ENCODE data around the gene SFMBT1.

SFMBT1 gene

GRCh38 chr3:53045518-53046170 lies at the start of gene SFMBT1:
TSS of gene SFMBT1 (minus strand) at chr3:53046073. CDS start at chr3:52969128, 76,945 bp downstream.
- DNase-seq (ENCODE audit: low read depth), result no peak

GRCh38 chr3:53092942-53093341 lies 47.1 kb upstream of the SFMBT1 start:
- peak; percentile 87 for DNase-seq (ENCODE audit: low read depth)

DNA sequence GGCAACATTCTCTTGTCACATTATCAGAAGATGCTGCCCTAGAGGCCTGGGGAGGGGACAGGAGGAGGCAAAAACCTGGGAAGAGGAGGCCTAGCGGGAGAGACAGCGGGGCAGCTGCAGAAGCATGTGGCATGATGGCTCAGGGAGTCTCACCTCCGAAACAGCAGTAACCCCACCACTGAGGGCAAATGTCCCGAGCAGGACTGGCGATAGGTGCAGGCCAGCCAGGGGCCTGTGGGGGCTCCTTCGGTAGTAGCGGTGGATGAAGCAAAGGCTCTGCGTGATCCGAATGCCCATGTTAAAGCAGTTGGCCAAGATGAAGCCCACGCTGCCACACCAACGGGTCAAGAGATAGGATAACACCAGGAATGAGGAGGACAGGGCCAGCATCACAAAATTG lies 46.3 kb upstream of the SFMBT1 start:
- no peak for DNase-seq (ENCODE audit: low read depth)

GRCh38 chr3:53091011-53091410 lies 45.1 kb upstream of the SFMBT1 start:
- no peak for DNase-seq (ENCODE audit: low read depth)

DNA sequence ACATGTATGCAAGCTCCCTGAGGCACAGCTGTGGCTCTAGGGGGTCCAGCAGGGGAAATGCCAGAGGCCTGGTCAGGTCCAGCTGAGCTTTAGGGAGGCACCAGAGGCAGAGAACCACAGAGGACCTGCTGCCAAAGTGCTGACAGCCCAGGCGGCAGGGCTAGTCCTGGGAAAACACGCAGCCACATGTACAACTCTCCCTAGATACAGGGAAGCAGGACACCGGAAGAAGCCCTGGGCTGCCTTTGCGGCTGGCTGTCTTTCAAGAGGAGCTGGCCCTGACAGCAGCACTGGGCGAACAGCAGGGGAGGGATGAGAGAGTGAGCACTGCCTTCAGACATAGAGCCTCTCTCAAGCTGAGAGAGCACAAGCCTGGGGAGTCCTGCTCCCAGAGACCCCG lies 43.6 kb upstream of the SFMBT1 start:
- no peak for DNase-seq (ENCODE audit: low read depth)

- DNase-seq (ENCODE audit: low read depth), result no peak
Observed at GRCh38 chr3:53085476-53085875, 39.6 kb upstream of the SFMBT1 start.

DNA sequence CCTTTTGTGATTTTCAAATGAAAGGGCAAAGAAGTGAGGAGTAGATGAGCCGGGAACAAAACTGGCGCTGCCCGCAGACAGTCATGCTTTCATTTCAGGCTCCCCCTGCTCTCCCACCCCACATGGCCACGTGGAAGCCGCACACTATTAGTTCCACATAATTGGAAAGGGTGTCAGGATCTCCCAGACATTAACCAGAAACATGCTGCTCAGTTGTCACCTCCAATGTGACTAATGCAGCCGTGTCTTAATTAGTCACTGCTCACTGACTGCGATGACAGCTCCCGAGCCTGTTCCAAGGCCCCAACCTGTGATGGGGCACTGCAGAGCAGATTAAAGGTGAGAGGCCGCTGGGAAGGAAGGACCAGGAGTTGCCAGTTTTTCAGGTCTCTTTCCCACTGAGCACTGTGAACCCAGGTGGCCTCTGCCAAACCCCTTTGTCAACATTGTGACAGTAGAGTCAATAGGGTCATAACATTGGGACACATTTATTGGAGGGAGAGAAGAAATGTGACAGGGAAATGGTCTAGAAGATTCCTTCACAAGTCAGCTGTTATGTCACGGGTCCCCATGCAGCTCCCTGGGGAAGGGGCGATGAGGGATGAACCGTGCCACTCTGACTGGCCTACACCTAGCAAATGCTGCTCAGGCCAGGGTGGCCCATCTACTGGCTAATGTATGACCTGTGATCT lies 38.6 kb upstream of the SFMBT1 start:
- no peak for DNase-seq (ENCODE audit: low read depth)

- no peak for DNase-seq (ENCODE audit: low read depth)
Observed at GRCh38 chr3:53083949-53084309, 38.1 kb upstream of the SFMBT1 start.

GRCh38 chr3:53083521-53083920 lies 37.6 kb upstream of the SFMBT1 start:
- peak; percentile 6 for DNase-seq (ENCODE audit: low read depth)

- no peak for DNase-seq (ENCODE audit: low read depth)
Observed at GRCh38 chr3:53082736-53083135, 36.9 kb upstream of the SFMBT1 start.

- DNase-seq (ENCODE audit: low read depth), result no peak
Observed at GRCh38 chr3:53081318-53081717, 35.4 kb upstream of the SFMBT1 start.

- DNase-seq (ENCODE audit: low read depth), result no peak
Observed at GRCh38 chr3:53080612-53081205, 34.8 kb upstream of the SFMBT1 start.

DNA sequence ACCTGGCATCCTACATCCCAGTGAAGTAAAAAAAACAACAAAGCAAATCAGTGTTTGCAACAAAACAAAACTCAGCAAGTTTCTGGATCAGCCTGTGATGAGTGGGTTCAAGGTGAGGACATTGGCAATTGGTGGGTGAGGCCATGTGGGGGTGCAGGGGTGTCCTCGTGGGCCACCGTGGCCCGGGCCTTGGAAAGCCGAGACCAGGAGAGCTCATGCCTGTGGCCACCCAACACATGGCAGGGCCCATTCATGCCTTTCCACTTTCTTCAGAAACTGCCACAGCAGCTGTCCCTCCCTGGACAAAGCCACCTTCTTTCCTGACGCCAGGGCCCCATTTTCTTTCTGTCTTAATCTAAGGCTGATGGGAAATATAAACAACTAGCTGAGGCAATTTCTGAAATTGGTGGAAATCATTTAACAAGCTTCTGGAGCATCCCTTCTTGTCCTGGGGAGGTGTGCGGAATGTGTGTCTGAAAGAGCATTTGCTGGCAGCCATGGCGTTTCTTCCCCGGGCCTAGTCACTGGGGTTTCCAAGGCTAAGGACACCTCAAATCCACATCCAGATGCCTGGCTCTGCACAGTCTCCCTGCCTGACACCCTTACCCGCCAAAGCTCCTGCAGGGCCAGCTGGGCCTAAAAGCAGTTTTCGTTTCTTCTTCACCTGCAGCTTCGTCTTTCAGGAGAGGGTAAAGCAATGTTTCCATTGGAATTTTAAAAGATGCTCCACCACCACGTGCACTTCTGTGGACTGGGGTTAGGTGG lies 34.1 kb upstream of the SFMBT1 start:
- no peak for DNase-seq (ENCODE audit: low read depth)

GRCh38 chr3:53079147-53079546 lies 33.3 kb upstream of the SFMBT1 start:
- no peak for DNase-seq (ENCODE audit: low read depth)

GRCh38 chr3:53078656-53079055 lies 32.8 kb upstream of the SFMBT1 start:
- no peak for DNase-seq (ENCODE audit: low read depth)

DNA sequence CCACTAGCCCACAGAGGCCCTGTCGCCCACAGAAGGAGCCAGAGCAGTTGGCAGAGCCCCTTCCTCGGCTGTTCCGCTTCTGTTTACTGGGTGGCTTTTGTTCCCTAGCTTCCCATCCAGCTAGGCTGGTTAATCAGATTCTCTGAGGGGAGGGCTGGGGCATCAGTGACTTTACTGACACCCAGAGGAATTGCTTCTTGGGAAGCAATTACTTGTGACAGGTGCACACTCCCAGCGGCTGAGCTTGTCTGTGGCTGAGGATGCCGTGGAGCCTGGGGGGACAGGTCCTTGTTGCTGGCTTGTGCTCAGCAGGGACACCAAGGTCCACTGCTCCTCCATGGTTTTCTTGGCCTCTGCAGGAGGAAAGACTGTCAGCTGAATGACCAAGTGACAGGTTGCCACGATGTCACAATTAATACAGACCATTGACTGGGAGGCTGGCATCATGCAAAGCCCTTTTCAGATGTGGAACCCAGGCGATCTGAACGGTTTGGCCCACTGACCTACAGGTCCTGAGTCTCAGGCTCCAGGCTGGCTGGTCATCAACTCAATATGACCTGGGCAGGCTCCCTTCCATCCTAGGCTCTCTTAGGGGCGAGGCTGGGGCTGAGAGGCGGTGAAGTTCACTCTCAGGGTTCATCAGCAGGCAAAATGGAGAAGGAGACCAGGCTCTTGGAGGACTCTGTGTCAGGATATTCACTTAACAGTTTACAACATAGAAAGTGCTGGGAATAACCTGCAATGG lies 31.8 kb upstream of the SFMBT1 start:
- no peak for DNase-seq (ENCODE audit: low read depth)

- DNase-seq (ENCODE audit: low read depth), result no peak
Observed at GRCh38 chr3:53075743-53076140, 29.9 kb upstream of the SFMBT1 start.

- no peak for DNase-seq (ENCODE audit: low read depth)
Observed at GRCh38 chr3:53074761-53075742, 29.2 kb upstream of the SFMBT1 start.

- DNase-seq (ENCODE audit: low read depth), result no peak
Observed at GRCh38 chr3:53074366-53074696, 28.5 kb upstream of the SFMBT1 start.

- no peak for DNase-seq (ENCODE audit: low read depth)
Observed at GRCh38 chr3:53073553-53074365, 27.9 kb upstream of the SFMBT1 start.

Measured in amniotic epithelial cell (primary cell).